K562 (cell line): ENCODE measurements around the gene CD2. TPM values are rescaled to one million over a fixed set of nuclear protein-coding genes. Genes with fewer than 3 reads are reported as not detected.
A peak's percentile ranks its signal among the peaks of the same experiment; 100 is the strongest.

Experiments used
- ARID2 ChIP-seq: fragments of 450-650 bp; IDR thresholded peaks from 2 replicates; pipeline ENCODE4 v1.6.1; 2017; ENCODE audit warnings: antibody characterized with exemption, mild to moderate bottlenecking
- ATF1 ChIP-seq, 2 experiments: fragments of 450-650 bp in 1 of 2; IDR thresholded peaks; 2 replicates each; pipeline ENCODE4 v1.6.1; 2016; ENCODE audit warnings: missing compliant biosample characterization in 1 of 2, missing genetic modification characterization in 1 of 2
- CHCHD3 ChIP-seq: fragments of 250-450 bp; sonication (Bioruptor Pico); IDR thresholded peaks from 2 replicates; pipeline ENCODE4 v2.1.2; 2022; ENCODE audit warnings: mild to moderate bottlenecking
- CHD2 ChIP-seq: IDR thresholded peaks from 2 replicates; pipeline ENCODE4 v1.6.1; 2011; ENCODE audit warnings: low read depth, low read length
- MTA3 ChIP-seq: fragments of 450-650 bp; formaldehyde crosslinking; IDR thresholded peaks from 2 replicates; pipeline ENCODE4 v1.6.1; 2017; ENCODE audit warnings: mild to moderate bottlenecking, borderline replicate concordance
- MXI1 ChIP-seq: IDR thresholded peaks from 2 replicates; pipeline ENCODE4 v1.6.1; 2011; ENCODE audit warnings: low read depth, mild to moderate bottlenecking, improper control_type of control experiment, low read length
- RB1 ChIP-seq: fragments of 450-650 bp; IDR thresholded peaks from 2 replicates; pipeline ENCODE4 v1.6.1; 2017; ENCODE audit warnings: low read depth, mild to moderate bottlenecking
- RFX7 ChIP-seq: fragments of 250-450 bp; sonication (Bioruptor Pico); IDR thresholded peaks from 2 replicates; pipeline ENCODE4 v1.5.1; 2021; ENCODE audit warnings: mild to moderate bottlenecking
- ZFP1 ChIP-seq: fragments of 450-650 bp; formaldehyde crosslinking; IDR thresholded peaks from 2 replicates; pipeline ENCODE4 v1.4.0; 2020; ENCODE audit warnings: mild to moderate bottlenecking, mixed read lengths
- ZNF174 ChIP-seq: fragments of 250-450 bp; sonication (Bioruptor Pico); IDR thresholded peaks from 2 replicates; pipeline ENCODE4 v1.4.0; 2020; ENCODE audit warnings: mild to moderate bottlenecking
- ZNF197 ChIP-seq: fragments of 200-800 bp; sonication (Bioruptor generic); IDR thresholded peaks from 2 replicates; pipeline ENCODE4 v1.6.1; 2016; ENCODE audit warnings: low read depth, missing genetic modification characterization, missing compliant biosample characterization
- polyA plus RNA-seq, 8 experiments: library from polyadenylated mRNA; depleted of rRNA in 4 of 8; stranded (reverse) in 5 of 8; unstranded in 3 of 8; fragments of >200 nt; fragmentation: Nextera tagmentation in 2 of 8; fragmentation: Illumina TruSeq in 1 of 8; extraction: Ambion mirVana in 2 of 8; extraction: Trizol in 1 of 8; gene quantifications; 2 replicates each; pipeline versions ENCODE4 v1.2.1 to v1.2.3, GENCODE V29; 2011 to 2014; ENCODE audit warnings: inconsistent platforms in 1 of 8, missing spikeins in 1 of 8
- total RNA-seq, 7 experiments: library from RNA; depleted of rRNA in 6 of 7; stranded (reverse); fragments of >200 nt in 6 of 7; fragmentation: Illumina TruSeq in 2 of 7; extraction: Trizol in 2 of 7; gene quantifications; 2 replicates each; pipeline versions ENCODE4 v1.2.1 to v1.2.3, GENCODE V29; 2011 to 2021; ENCODE audit warnings: low replicate concordance in 1 of 7
- TF ChIP-seq, protein P1 (sequence below): fragments of 450-650 bp; IDR thresholded peaks from 2 replicates; pipeline ENCODE4 v1.6.1; 2016; ENCODE audit warnings: antibody characterized with exemption
- TF ChIP-seq, protein P2 (sequence below): fragments of 450-650 bp; formaldehyde crosslinking; IDR thresholded peaks from 2 replicates; pipeline ENCODE4 v1.4.0; 2020; ENCODE audit warnings: mild to moderate bottlenecking, moderate library complexity
- TF ChIP-seq, protein P3 (sequence below), 2 experiments: fragments of 450-650 bp; IDR thresholded peaks; 2 replicates each; pipeline ENCODE4 v1.6.1; 2016
- TF ChIP-seq, protein P4 (sequence below): sonication (generic); formaldehyde crosslinking; IDR thresholded peaks from 2 replicates; pipeline ENCODE4 v1.8.1; 2022; ENCODE audit warnings: missing genetic modification reagents

Gene CD2
- total and polyA plus RNA-seq, 9 of the 15 experiments (the other 6 are each of a cell fraction or from before 2014, with no cell fraction given), result 0.07 to 0.16 TPM; not detected in 7

DNA sequence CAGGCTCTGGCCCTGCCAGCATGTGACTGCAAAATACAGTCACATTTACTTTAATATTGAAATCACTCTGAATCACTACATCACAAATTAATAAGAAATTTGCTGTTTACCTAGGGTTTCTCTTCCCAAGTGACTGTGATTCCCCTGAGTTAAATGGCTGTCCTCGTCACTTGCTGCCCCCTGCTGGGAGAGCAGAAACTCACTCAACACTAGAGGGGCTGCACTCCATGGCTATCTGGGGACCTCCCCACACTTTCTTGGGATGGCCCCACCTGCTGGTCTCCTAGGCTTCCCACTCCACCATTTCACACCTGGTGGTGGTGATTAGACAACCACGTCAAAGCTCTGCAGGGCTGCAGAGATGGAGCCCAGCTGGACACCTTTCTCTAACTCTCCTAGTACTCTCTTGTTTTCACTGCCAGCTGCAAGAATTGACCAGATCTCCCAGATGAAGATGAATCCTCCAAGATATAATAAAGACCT is 63.4 kb downstream of the CD2 start (continued):
- TF ChIP-seq, protein P1, sequence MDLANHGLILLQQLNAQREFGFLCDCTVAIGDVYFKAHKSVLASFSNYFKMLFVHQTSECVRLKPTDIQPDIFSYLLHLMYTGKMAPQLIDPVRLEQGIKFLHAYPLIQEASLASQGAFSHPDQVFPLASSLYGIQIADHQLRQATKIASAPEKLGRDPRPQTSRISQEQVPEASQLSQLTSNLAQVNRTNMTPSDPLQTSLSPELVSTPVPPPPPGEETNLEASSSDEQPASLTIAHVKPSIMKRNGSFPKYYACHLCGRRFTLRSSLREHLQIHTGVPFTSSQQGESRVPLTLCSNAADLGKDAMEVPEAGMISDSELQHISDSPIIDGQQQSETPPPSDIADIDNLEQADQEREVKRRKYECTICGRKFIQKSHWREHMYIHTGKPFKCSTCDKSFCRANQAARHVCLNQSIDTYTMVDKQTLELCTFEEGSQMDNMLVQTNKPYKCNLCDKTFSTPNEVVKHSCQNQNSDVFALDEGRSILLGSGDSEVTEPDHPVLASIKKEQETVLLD, result no peak
- TF ChIP-seq RFX7 (CRISPR knock-in tag), result no peak
- peak; percentile 70 for TF ChIP-seq RB1
- TF ChIP-seq ATF1 (CRISPR knock-in tag; IDR thresholded peaks at IDR 0.05), result no peak
- TF ChIP-seq ATF1 (tag; IDR thresholded peaks at IDR 0.05), result 0 out of 2 replicates have a peak, but pooled peaks have one; percentile 28
- TF ChIP-seq, protein P2, sequence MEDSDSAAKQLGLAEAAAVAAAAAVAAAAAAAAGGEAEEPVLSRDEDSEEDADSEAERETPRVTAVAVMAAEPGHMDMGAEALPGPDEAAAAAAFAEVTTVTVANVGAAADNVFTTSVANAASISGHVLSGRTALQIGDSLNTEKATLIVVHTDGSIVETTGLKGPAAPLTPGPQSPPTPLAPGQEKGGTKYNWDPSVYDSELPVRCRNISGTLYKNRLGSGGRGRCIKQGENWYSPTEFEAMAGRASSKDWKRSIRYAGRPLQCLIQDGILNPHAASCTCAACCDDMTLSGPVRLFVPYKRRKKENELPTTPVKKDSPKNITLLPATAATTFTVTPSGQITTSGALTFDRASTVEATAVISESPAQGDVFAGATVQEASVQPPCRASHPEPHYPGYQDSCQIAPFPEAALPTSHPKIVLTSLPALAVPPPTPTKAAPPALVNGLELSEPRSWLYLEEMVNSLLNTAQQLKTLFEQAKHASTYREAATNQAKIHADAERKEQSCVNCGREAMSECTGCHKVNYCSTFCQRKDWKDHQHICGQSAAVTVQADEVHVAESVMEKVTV, result peak; percentile 80
- TF ChIP-seq, protein P3, sequence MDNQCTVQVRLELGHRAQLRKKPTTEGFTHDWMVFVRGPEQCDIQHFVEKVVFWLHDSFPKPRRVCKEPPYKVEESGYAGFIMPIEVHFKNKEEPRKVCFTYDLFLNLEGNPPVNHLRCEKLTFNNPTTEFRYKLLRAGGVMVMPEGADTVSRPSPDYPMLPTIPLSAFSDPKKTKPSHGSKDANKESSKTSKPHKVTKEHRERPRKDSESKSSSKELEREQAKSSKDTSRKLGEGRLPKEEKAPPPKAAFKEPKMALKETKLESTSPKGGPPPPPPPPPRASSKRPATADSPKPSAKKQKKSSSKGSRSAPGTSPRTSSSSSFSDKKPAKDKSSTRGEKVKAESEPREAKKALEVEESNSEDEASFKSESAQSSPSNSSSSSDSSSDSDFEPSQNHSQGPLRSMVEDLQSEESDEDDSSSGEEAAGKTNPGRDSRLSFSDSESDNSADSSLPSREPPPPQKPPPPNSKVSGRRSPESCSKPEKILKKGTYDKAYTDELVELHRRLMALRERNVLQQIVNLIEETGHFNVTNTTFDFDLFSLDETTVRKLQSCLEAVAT (IDR thresholded peaks at IDR 0.05), result no peak
- no peak for TF ChIP-seq CHCHD3
- TF ChIP-seq CHD2, result no peak
- TF ChIP-seq ZNF174, result no peak
- no peak for TF ChIP-seq ZFP1 (CRISPR knock-in tag)
- no peak for TF ChIP-seq MXI1
- TF ChIP-seq, protein P4, sequence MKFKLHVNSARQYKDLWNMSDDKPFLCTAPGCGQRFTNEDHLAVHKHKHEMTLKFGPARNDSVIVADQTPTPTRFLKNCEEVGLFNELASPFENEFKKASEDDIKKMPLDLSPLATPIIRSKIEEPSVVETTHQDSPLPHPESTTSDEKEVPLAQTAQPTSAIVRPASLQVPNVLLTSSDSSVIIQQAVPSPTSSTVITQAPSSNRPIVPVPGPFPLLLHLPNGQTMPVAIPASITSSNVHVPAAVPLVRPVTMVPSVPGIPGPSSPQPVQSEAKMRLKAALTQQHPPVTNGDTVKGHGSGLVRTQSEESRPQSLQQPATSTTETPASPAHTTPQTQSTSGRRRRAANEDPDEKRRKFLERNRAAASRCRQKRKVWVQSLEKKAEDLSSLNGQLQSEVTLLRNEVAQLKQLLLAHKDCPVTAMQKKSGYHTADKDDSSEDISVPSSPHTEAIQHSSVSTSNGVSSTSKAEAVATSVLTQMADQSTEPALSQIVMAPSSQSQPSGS, result no peak
- 0 out of 2 replicates have a peak, but pooled peaks have one; percentile 54 for TF ChIP-seq ARID2
- TF ChIP-seq ZNF197 (CRISPR knock-in tag), result no peak
- 0 out of 2 replicates have a peak, but pooled peaks have one; percentile 43 for TF ChIP-seq MTA3
